Daoy (cell line): ENCODE data around the gene ZFP36L2. TPM values are rescaled to one million over a fixed set of nuclear protein-coding genes. Genes with fewer than 3 reads are reported as not detected.
A peak's percentile ranks its signal among the peaks of the same experiment; 100 is the strongest.

Experiments
- DNase-seq: peaks from one replicate; pipeline ENCODE4 v3.0.0-alpha.2; 2015; ENCODE audit warnings: low read depth
- total RNA-seq: library from RNA; depleted of rRNA; stranded (reverse); fragments of >200 nt; shearing (Covaris generic); gene quantifications from 2 replicates; pipeline ENCODE4 v1.2.3, GENCODE V29; 2014

Gene ZFP36L2
- total RNA-seq, 1 experiment from 2014 or later = 4.1 TPM

GRCh38 chr2:43186679-43187374 is 39.6 kb downstream of the ZFP36L2 start:
- DNase-seq = no peak

DNA sequence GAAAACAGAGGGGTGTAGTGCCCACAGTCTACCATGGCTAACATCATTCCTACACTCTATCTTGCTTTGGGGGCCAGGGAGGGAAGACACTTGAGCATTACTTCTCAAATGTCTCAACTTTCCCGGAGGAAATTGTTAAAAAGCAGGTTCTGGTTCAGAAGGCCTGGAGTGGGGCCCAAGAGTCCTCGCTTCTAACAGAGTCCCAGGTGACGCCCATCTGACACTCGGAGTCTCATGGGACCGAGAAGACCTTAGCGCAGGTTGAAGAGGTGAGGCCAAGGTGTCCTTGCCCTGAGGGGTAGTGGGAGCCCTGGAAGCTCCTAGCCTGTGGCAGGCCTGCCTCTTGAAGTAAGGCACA is 40.1 kb downstream of the ZFP36L2 start:
- no peak for DNase-seq

- peak; percentile 60 for DNase-seq
Observed at GRCh38 chr2:43185146-43185545, 41.3 kb downstream of the ZFP36L2 start.

DNA sequence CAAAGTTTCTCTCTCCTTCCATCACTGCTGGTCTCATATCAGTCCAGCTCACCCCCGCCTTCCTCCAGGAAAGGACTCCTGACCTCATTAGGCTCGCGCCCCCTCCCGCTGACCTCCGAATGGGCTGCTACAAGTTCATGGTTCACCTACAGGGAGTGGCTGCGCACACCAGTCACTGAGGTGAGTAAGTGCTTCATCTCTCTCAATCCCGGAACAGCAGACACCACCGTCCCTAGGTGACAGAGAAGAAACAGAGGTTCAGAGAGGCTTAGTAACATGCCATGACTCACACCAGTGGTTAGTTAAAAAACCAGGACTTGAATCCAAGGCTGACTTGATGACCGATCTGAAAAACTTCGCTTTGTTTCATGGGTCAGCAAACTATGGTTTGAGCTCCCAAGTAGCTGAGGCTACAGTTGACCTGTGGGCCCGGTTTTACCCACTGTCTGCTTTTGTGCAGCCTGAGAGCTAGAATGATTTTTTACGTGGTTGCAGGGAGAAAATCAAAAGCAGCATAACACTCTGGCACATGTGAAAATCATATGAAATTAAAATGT is 42.0 kb downstream of the ZFP36L2 start:
- DNase-seq = peak; percentile 84

DNA sequence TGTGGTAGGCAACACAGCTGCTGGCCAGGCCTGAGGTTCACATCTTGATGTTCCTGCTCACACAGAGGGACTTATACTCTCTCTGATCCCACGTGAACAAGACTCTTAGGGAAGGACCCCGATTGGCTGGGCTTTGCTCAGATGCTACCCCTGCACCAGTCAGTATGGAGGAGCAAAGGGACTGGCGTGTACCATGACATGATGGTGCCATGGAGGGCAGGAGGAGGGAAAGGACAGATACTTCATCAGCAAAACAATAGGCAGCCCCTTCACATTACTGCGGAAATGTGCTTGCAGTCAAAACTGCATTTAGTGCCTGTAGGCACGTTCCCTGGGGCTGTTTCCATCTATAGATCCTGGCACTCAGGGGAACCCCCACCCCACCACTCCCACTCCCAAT is 42.7 kb downstream of the ZFP36L2 start:
- DNase-seq = no peak

DNA sequence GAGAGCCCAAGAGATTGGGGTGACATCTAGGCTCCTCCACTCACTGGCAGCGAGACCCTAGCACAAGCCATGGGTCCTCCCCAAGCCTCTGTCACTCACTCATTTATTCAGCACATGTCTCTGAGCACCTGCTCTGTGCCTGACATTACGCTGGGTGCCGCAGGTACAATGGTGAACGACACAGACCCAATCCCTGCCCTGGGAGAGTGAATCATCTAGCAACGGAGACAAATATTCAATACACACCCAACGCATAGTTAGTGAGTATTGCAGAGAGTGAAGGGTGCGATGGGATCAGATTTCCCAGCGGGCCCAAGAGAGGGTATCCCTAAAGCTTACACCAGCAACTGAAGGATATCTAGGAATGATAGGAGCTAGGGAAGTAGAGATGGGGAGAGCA is 45.5 kb downstream of the ZFP36L2 start:
- no peak for DNase-seq

DNA sequence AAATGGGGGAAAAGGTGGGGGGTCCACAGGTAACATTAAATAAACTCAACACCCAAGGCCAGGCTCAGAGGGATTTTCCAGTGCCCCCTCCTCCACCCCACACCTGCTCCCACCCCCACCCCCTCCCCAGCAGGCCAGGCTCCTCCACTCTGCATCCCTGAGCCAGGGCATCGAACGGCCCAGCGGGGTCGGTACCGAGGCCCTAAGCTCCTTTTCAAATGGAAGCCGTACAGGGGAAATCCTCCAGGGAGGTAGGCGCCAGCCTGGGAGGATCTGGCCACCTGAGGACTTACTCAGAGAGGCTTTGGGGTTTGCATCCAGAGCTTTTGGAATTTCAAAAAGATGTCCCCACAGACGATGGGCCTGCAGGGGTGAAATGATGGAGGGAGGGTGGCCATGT is 46.5 kb downstream of the ZFP36L2 start:
- no peak for DNase-seq

DNA sequence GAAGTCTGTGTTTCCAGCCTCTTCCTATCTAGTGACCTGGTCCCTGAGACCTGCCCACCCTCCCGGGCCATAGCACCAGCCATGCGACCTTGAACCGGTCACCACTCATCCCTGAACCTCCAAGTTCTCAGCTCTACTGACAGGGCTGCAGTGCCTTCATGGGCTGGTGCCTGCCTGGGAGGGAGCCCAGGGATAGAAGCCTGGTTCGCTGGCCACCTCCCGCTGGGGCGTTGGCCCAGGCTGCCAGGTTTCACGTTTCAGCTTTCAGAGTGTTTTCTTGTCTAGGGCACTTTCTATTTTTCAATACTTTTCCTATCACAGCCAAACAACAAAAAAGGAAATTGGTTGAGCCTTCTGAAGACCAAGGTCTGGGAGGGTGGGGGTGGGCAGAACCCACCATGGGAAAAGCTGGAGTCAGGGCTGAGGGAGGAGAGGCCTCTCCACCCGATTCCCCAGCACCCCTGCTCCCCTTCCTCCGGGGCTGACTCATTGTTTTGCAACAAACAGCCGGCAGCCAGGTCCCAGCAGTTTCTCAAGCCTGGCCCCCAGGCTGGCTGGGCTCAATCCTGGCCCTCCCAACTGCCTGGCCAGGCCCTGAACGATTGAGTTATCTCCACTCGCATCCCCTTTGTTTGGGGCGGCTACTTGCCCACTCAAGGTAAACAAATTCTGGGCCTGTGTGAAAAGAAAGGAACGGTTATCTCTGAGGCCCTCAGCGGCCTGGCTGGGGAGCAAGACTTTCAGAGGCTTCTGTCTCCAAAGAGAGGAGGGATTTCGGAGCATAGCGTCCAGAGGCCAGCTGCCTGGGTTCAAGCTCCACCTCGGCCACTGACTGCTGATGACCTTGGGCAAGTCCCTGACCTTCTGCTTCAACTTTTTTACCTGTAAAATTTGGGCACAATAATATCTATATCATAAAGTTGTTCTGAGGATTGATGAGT is 47.5 kb downstream of the ZFP36L2 start:
- peak; percentile 90 for DNase-seq

DNA sequence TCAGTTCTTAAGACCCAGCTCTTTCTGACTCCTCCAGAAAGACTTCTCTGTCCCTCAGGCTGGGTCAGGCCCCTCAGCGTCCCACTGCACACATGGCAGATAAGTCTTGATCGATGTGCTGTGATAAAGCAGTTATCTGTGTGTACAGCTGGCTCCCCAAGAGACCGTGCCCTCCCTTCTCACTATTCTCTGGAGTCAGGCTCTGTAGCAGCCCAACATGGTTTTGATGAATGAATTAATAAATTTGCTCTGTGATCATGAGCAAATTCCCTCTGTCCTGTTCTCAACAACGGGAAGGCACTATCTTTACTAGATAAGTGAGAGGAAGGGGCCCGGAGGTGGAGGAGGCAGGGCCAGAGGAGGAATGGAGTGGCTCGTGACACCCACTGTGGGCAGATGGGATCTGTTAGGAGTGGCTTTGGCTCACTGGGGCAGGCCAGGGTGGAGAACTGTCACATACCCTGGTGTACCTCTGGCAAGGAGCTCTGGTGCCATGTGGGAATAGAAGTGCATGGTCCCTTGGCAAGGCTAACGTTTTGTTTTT is 48.3 kb downstream of the ZFP36L2 start:
- DNase-seq = no peak

- no peak for DNase-seq
Observed at GRCh38 chr2:43176449-43176848, 50.0 kb downstream of the ZFP36L2 start.

- no peak for DNase-seq
Observed at GRCh38 chr2:43175876-43176275, 50.5 kb downstream of the ZFP36L2 start.

DNA sequence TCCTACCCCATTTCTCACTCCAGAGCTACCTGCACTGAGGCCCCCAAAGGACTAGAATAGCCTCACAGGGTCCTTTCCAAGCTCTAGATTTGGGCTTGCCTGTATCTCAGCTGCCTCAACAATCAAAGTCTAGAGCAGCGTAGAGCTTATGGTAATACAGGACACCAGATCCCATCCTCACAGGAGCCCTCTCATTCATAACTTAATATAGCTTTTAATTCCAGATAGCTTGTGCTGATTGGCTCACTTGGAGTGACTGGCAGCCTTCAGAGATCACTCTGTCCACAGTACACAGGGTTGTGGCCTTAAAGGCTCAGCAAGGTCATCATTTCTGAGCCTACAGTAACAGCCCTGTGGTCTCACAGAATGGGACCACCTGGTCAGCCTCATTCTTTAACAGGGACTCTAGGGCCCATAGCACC is 51.4 kb downstream of the ZFP36L2 start:
- DNase-seq = no peak

GRCh38 chr2:43174368-43174916 is 52.0 kb downstream of the ZFP36L2 start:
- no peak for DNase-seq
